Cerebellar cortex (tissue), 1 donor: ENCODE data around the gene CXCR6.

Experiments
- DNase-seq: peaks from one replicate; pipeline ENCODE4 v3.0.0-alpha.2; 2015; ENCODE audit warnings: low spot score

CXCR6 gene

DNA sequence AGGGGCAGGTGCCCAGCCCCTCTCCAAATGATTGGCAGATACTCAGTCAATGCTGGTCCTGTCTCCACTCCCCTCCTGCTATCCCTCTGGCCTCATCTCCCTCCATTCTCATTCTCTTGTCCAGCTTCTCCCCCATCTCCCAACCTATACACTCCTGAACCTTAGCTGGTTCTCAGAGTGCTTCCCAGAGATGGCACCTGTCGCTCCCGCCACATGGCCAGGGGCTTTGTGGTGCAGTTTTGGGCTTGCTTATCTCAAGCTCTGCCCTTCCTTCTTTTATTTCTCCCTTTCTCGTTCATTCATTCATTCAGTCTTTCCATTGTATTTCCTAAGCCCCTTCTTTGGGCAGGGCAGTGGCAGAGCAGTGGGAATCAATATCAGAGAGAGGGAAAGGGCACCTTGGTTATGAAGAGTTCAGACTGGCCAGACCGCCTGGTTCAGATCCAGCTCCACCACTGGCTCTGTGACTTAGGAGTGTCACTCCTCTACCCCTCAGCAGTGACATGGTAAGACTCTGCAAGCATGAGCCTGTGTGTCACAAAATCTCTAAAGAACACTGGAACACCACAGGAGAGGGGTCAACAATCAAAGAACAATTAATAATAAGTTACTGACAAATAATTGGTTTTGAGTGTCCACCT, 20.2 kb upstream of the CXCR6 start:
- DNase-seq = no peak

DNA sequence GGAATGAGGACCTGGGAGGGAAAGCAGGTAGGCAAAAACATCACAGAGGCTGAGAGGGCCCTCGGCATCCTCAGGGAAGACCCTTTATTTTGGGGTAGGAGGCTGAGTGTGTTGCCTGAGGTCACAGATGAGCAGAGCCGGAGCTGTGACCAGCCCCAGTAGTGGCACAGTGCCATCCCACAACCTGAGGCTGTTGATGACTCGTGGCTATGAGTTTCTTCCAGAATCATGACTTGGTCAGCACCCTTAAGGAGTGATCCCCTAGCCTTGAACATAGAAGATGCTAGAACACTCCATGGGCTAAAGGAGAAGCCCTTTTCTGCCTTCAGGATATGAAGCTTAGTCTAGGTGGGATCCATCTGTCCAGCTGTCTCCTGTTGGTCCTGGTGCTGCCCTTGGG, 19.5 kb upstream of the CXCR6 start:
- no peak for DNase-seq

DNA sequence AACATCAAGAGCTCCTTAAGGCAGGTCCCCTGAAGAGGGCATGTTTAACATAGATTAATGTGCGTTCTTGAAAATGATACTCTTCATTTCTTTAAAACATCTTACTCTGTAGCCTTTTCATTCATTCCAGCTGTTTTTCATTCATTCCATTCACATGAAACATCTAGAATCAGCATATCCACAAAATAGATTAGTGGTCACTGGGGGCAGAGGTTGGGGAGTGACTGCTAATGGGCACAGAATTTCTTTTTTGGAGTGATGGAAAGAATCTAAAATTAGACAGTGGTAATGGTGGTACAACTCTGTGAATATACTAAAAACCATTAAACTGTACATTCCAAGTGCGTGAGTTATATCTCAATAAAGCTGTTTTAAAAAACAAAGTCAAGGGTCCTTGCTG, 15.4 kb upstream of the CXCR6 start:
- no peak for DNase-seq

- peak; percentile 27 for DNase-seq
These were observed 14.1 kb upstream of the CXCR6 start for GRCh38 chr3:45929042-45929679.

DNA sequence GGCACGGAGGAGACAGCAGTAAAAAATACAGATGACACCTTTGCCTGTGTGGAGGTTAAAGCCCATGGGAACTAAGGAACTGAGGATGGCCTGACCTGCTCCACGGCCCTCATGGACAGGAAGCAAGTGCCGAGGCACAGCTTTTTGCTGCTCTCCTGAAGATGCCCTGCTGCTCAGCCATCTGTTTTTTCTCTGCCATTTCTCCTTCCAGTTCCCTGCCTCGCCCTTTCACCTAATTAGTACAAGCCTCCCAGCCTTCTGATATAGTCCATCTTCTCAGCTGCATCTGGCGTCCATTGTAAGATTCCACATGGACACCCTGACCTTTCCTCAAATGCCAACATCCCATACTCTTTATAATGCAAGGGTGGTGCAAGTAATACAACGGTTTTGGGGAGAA, 11.8 kb upstream of the CXCR6 start:
- DNase-seq = peak; percentile 91

- DNase-seq = no peak
These were observed 11.2 kb upstream of the CXCR6 start for GRCh38 chr3:45932112-45932511.

- no peak for DNase-seq
These were observed 9.7 kb upstream of the CXCR6 start for GRCh38 chr3:45933591-45933990.

DNA sequence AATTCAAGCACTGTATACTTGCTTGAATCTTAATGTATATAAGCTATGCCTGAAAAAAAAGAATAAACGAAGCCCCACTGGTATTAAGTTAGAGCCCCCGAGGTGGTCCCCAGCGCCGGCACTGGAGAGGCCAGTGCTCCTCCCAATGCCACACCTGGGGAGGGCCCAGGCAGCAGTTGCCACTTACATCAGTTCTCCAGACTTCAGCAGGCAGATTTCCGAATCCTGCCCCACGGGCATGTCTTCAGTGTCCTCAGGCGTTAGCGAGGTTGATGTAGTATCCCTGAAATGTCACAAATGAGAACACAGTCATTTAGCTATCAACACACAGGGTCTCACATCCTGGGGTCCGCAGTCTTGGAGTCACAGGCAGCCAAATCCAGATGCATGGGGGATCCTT, 7.0 kb upstream of the CXCR6 start:
- no peak for DNase-seq

DNA sequence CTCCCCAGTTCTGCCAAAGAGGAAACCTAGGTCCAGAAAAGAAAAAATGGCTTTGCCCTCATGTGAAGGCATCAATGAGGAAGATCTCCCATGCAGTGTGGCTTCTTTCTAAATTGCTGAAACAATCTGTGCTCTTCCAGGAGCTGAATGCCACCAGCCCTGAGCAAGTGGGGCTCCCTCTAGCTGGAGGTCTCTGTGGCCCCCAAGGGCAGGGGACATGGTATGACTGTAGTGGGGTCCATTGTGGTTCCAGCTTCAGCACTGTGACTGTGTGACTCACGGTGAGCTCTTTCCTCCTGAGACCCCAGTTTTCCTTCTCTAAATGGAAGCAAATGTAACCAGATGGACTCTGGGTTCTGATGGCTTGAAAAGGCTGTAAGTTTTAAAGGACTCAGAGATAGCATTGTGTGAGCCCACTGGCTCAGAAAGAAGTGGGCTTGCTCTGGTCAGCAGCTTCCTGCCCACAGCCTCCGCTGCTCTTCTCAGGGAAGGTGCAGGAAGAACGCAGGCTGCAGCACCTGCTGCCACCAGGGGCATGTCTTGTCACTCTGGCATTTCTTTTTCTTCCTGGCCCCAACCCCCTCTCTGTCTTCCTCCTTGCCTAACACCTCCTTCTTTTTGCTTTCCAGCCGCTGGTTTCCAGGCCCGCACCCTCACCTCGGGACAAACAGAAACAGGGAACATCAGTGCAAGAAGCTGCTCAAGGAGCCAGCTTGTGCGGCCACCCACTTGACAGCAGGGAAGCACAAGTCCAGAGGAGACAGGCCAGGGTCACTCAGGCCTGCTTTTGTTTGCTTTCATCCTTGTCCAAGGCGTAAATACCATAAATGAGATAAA, 5.8 kb upstream of the CXCR6 start:
- DNase-seq = no peak

GRCh38 chr3:45938043-45938435, 5.2 kb upstream of the CXCR6 start:
- DNase-seq = no peak

DNA sequence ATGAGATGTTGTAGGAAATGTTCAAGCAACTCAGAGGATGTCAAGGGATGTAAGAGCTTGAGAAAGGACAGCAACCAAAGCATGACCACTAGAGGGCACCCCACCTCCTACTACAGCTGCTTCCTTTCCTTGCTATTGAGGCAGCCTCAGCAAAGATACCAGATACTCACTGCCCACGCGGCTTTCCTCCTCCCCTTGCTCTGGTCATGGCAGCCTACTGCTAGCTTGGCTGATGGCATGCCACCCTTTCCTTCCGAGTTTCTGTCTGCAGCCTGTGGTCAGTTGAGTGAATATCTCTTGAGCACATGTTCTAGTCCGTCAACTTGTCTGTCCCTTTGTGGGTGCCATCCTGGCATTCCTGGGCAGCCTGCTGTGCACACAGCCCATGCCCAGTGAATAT, 4.4 kb upstream of the CXCR6 start:
- peak; percentile 94 for DNase-seq

GRCh38 chr3:45939341-45939771, 3.9 kb upstream of the CXCR6 start:
- DNase-seq = peak; percentile 49

- DNase-seq = no peak
These were observed 3.1 kb upstream of the CXCR6 start for GRCh38 chr3:45940004-45940780.

DNA sequence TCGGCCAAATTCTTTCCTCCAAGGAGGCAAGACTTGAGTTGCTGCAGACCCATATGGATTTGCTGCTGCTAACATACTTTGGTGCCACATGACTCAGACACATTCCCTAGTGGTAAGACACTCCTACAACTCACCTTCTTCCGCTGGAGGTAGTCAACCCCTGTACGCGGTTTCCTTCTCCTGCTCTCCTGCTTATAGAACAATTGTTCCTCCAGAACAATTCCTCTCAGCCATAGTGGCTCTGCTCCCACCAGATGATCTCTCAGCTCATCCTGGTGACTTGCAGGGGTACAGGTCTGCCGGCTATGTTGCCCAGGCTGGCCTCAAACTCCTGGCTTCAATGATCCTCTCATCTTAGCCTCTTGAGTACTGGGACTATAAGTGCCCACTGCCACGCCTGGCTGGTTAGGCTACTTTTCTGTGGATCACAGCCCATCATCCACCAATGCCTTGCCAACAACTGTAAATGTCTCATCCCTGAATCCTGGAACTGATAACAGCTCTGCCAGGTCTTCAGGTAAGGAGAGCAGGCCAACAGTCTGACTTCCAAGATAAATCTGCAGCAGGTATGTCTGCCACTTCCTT, 2.4 kb upstream of the CXCR6 start:
- no peak for DNase-seq

DNA sequence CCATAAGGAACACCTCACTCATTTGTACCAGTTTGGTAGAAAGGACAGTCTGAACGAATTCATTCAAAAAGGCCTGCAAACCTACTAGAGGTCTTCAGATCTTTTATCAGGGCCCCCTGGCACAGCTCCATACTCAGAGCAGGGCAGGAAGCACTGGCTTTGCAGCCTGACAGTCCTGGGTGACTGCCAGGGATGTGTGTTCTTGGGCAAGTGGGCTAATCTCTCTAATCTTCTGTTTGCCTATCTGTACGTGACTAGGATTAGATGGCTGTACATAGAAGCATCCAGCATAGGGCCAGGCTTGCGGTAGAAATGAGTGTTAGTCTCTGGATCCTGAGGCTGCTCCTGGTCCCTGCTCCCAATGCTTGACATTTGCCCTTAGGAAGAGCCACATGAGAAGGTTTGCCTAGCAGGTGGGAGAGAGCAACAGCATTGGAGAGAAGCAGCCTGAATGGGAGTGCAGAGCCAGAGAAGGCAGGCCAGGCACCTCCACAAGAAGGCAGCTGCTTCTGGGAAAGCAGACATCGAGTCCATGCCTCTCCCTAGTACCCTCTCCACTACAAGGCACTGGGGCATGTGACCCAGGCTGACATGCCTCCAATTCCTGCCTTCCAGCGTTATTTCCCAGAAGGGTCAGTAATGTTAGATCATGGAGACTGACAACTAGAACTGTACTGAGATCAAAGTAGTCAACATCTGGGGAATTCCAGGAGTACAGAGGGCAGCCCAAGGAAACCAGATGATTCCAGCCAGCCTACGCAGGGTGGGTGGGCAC, 1.0 kb upstream of the CXCR6 start:
- no peak for DNase-seq

- DNase-seq = no peak
These were observed 1.8 kb downstream of the CXCR6 start for GRCh38 chr3:45944830-45945620.

DNA sequence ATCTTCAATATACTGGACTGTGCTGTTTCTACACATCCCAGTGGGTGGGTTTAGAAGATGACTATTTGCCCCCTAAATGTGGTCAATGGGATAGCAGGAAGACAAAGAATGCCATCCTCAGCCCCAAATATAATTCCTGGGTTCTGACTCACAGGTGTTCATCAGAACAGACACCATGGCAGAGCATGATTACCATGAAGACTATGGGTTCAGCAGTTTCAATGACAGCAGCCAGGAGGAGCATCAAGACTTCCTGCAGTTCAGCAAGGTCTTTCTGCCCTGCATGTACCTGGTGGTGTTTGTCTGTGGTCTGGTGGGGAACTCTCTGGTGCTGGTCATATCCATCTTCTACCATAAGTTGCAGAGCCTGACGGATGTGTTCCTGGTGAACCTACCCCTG, 3.0 kb downstream of the CXCR6 start:
- DNase-seq = no peak

- DNase-seq = no peak
These were observed 3.6 kb downstream of the CXCR6 start for GRCh38 chr3:45946875-45947274.

- no peak for DNase-seq
These were observed 4.1 kb downstream of the CXCR6 start for GRCh38 chr3:45947361-45947760.

DNA sequence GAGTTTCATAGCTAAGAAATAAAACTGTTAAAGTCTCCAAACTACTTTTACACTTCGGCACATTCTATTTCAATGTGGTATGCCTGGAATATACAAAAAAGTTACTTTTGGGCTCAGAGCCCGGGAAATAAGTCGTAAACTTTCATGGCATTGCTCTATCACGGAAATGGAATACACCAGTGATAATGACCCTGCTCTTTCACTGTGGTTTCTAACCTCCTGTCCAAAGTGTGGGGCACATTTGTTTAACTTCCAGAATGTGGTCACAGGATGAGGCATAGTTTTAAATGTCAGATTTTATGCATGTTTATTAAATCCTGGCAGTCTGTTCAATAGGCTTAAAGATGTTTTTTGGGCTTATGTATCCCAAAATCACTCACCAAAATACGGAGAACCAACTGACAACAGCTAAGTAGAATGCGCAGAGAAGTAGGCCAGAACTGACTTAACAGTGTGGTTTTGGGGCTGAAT, 5.1 kb downstream of the CXCR6 start:
- no peak for DNase-seq
